HEK293T (cell line): ENCODE measurements around the gene SLC6A13.

Experiments used
- CTCF ChIA-PET: fragments of 350-600 bp; formaldehyde crosslinking; extraction: SDS; loops from one replicate; lab custom pipeline; 2021; ENCODE audit warnings: antibody characterized with exemption, inconsistent platforms; lab: Yijun Ruan, JAX
- POLR2A ChIA-PET: fragments of 350-600 bp; formaldehyde crosslinking; extraction: SDS; loops from one replicate; lab custom pipeline; 2020; ENCODE audit warnings: antibody characterized with exemption, inconsistent platforms; lab: Yijun Ruan, JAX
- DNase-seq: peaks from one replicate; pipeline ENCODE4 v3.0.0; 2012; ENCODE audit warnings: mixed read lengths; ENCODE audit errors: extremely low spot score
- ARNT ChIP-seq: fragments of 450-650 bp; IDR thresholded peaks from 2 replicates; pipeline ENCODE4 v1.6.1; 2017; ENCODE audit warnings: mild to moderate bottlenecking
- BHLHE40 ChIP-seq: fragments of 450-650 bp; IDR thresholded peaks from 2 replicates; pipeline ENCODE4 v1.6.1; 2016; ENCODE audit warnings: mild to moderate bottlenecking, moderate library complexity, borderline replicate concordance
- CTBP1 ChIP-seq: fragments of 450-650 bp; IDR thresholded peaks from 2 replicates; pipeline ENCODE4 v1.6.1; 2016; ENCODE audit warnings: borderline replicate concordance
- ELF4 ChIP-seq: fragments of 450-650 bp; IDR thresholded peaks from 2 replicates; pipeline ENCODE4 v1.6.1; 2017; ENCODE audit warnings: antibody characterized with exemption
- FOXA1 ChIP-seq: fragments of 450-650 bp; IDR thresholded peaks from 2 replicates; pipeline ENCODE4 v1.6.1; 2016; ENCODE audit warnings: mild to moderate bottlenecking
- FOXK2 ChIP-seq: fragments of 450-650 bp; IDR thresholded peaks from 2 replicates; pipeline ENCODE4 v1.6.1; 2016; ENCODE audit warnings: mild to moderate bottlenecking
- FOXM1 ChIP-seq: fragments of 450-650 bp; IDR thresholded peaks from 2 replicates; pipeline ENCODE4 v1.6.1; 2017; ENCODE audit warnings: mild to moderate bottlenecking, borderline replicate concordance
- HDGF ChIP-seq: fragments of 450-650 bp; IDR thresholded peaks from 2 replicates; pipeline ENCODE4 v1.6.1; 2017; ENCODE audit warnings: antibody characterized with exemption, borderline replicate concordance
- L3MBTL2 ChIP-seq: fragments of 450-650 bp; conservative IDR thresholded peaks from 2 replicates; pipeline ENCODE4 v1.6.1; 2016; ENCODE audit warnings: mild to moderate bottlenecking
- LEF1 ChIP-seq: fragments of 450-650 bp; IDR thresholded peaks from 2 replicates; pipeline ENCODE4 v1.6.1; 2017; ENCODE audit warnings: mild to moderate bottlenecking, borderline replicate concordance
- NFRKB ChIP-seq: fragments of 450-650 bp; IDR thresholded peaks from 2 replicates; pipeline ENCODE4 v1.6.1; 2016; ENCODE audit warnings: mild to moderate bottlenecking, moderate library complexity
- PKNOX1 ChIP-seq: fragments of 450-650 bp; IDR thresholded peaks from 2 replicates; pipeline ENCODE4 v1.6.1; 2016
- SP1 ChIP-seq: fragments of 450-650 bp; IDR thresholded peaks from 2 replicates; pipeline ENCODE4 v1.6.1; 2017
- SUZ12 ChIP-seq: fragments of 450-650 bp; IDR thresholded peaks from 2 replicates; pipeline ENCODE4 v1.6.1; 2016; ENCODE audit warnings: mild to moderate bottlenecking
- TARDBP ChIP-seq: fragments of 450-650 bp; IDR thresholded peaks from 2 replicates; pipeline ENCODE4 v1.6.1; 2016
- ZNF384 ChIP-seq: fragments of 450-650 bp; IDR thresholded peaks from 2 replicates; pipeline ENCODE4 v1.6.1; 2016

The SLC6A13 gene

GRCh38 chr12:206746-207440, 55.7 kb downstream of the SLC6A13 start:
- POLR2A ChIA-PET: no interaction called here
- no peak for DNase-seq
- CTCF ChIA-PET: no interaction called here
- TF ChIP-seq CTBP1: no peak
- TF ChIP-seq FOXM1: no peak
- TF ChIP-seq SUZ12: no peak
- no peak for TF ChIP-seq BHLHE40
- TF ChIP-seq HDGF: no peak
- TF ChIP-seq ZNF384: no peak
- no peak for TF ChIP-seq TARDBP
- no peak for TF ChIP-seq ELF4
- no peak for TF ChIP-seq FOXK2

GRCh38 chr12:205026-205425, 57.6 kb downstream of the SLC6A13 start:
- ChIA-PET POLR2A (no interaction called here), CTCF (no interaction called here)

GRCh38 chr12:204261-204678, 58.4 kb downstream of the SLC6A13 start:
- ChIA-PET CTCF (no interaction called here), POLR2A (no interaction called here)
- TF ChIP-seq FOXK2 (no peak), ARNT (no peak), PKNOX1 (no peak), TARDBP (no peak), BHLHE40 (no peak), HDGF (no peak), ELF4 (no peak), ZNF384 (no peak), CTBP1 (no peak), L3MBTL2 (no peak), NFRKB (no peak), SUZ12 (no peak), SP1 (no peak), FOXM1 (no peak), LEF1 (no peak), FOXA1 (no peak)
- DNase-seq: no peak

More at GRCh38 chr12:205026-205425, 57.6 kb downstream of the SLC6A13 start:
- DNase-seq: no peak
- TF ChIP-seq PKNOX1 (no peak), NFRKB (no peak), FOXA1 (no peak), ARNT (no peak), ELF4 (no peak), L3MBTL2 (no peak), FOXK2 (no peak)

- ChIA-PET CTCF (no interaction called here), POLR2A (no interaction called here)
- no peak for TF ChIP-seq ELF4
- no peak for TF ChIP-seq TARDBP
- peak; percentile 75 for TF ChIP-seq L3MBTL2
- TF ChIP-seq BHLHE40: no peak
- TF ChIP-seq ZNF384: no peak
- TF ChIP-seq FOXK2: no peak
- DNase-seq: peak; percentile 62
Measured at GRCh38 chr12:203462-204260, 59.0 kb downstream of the SLC6A13 start.

- TF ChIP-seq FOXM1: no peak
- TF ChIP-seq HDGF: no peak
- TF ChIP-seq LEF1: no peak
- no peak for TF ChIP-seq ZNF384
- TF ChIP-seq SUZ12: no peak
- no peak for TF ChIP-seq L3MBTL2
- TF ChIP-seq CTBP1: no peak
- no peak for TF ChIP-seq ELF4
- no peak for TF ChIP-seq ARNT
- TF ChIP-seq SP1: no peak
- TF ChIP-seq PKNOX1: no peak
- TF ChIP-seq NFRKB: no peak
- no peak for TF ChIP-seq BHLHE40
- no peak for TF ChIP-seq TARDBP
- TF ChIP-seq FOXA1: no peak
- no peak for DNase-seq
- CTCF ChIA-PET: no interaction called here
- POLR2A ChIA-PET: no interaction called here
Measured at GRCh38 chr12:203074-203461, 59.6 kb downstream of the SLC6A13 start.
